Brain microvascular endothelial cell (primary cell): ENCODE data around the gene FBXL19.

ENCODE experiments used
- DNase-seq: peaks from one replicate; pipeline ENCODE4 v3.0.0-alpha.2; 2020
- H3K27ac ChIP-seq: fragments of 250-450 bp; sonication (Bioruptor Pico); 2 replicates; pipeline ENCODE4 v1.5.1; 2020; ENCODE audit warnings: mild to moderate bottlenecking, moderate library complexity
- H3K27me3 ChIP-seq: fragments of 250-450 bp; sonication (Bioruptor Pico); replicated peaks from 2 replicates; pipeline ENCODE4 v1.5.1; 2020; ENCODE audit warnings: mild to moderate bottlenecking
- H3K36me3 ChIP-seq: fragments of 250-450 bp; sonication (Bioruptor Pico); replicated peaks from 2 replicates; pipeline ENCODE4 v1.5.1; 2020; ENCODE audit warnings: mild to moderate bottlenecking
- H3K4me3 ChIP-seq: 2 replicates; pipeline ENCODE4 v1.5.1; 2011; ENCODE audit warnings: low read depth, mild to moderate bottlenecking, control low read depth, low read length, moderate library complexity
- CTCF ChIP-seq: IDR thresholded peaks from 2 replicates; pipeline ENCODE4 v1.5.1; 2011; ENCODE audit warnings: low read depth, mild to moderate bottlenecking, moderate library complexity, low read length, control low read depth, inconsistent platforms; ENCODE audit errors: missing control alignments
- in situ Hi-C: cut with HindIII; loops from 2 replicates; pipeline ENCODE4 v1.10.0; 2017; ENCODE audit warnings: low sequenced_read_pairs, low pct_ligation_motif_present

Gene FBXL19

GRCh38 chr16:30925632-30925987 is 2.2 kb downstream of the FBXL19 start:
- Histone ChIP-seq H3K4me3 (no peak overlapping the region), H3K27ac (no peak overlapping the region), H3K27me3 (no peaks in the 10 kb centered on the region), H3K36me3 (peaks cover 19% of the 10 kb centered on the region)
- no peak for TF ChIP-seq CTCF
- no peak for DNase-seq
- in situ Hi-C loops, result loop anchor here (25.0 kb wide), 1 partner anchor 537 kb away; the partner anchor contains the start of genes ARMC5 and TGFB1I1

GRCh38 chr16:30925995-30926811 is 2.8 kb downstream of the FBXL19 start:
- in situ Hi-C loops, result loop anchor here (25.0 kb wide), 1 partner anchor 536 kb away; the partner anchor contains the start of genes ARMC5 and TGFB1I1
- Histone ChIP-seq H3K27me3 (no peaks in the 10 kb centered on the region), H3K36me3 (peaks cover 25% of the 10 kb centered on the region), H3K4me3 (no peak overlapping the region), H3K27ac (no peak overlapping the region)
- TF ChIP-seq CTCF, result no peak
- no peak for DNase-seq

- Histone ChIP-seq H3K36me3 (peaks cover 31% of the 10 kb centered on the region), H3K27me3 (no peaks in the 10 kb centered on the region), H3K4me3 (no peak overlapping the region), H3K27ac (no peak overlapping the region)
- TF ChIP-seq CTCF, result no peak
- DNase-seq, result no peak
- in situ Hi-C loops, result loop anchor here (25.0 kb wide), 1 partner anchor 535 kb away; the partner anchor contains the start of genes ARMC5 and TGFB1I1
Measured at GRCh38 chr16:30926937-30927788, 3.8 kb downstream of the FBXL19 start.

- no peak overlapping the region for H3K27ac ChIP-seq
- H3K4me3 ChIP-seq, result no peak overlapping the region
- H3K27me3 ChIP-seq, result no peaks in the 10 kb centered on the region
- no peak for TF ChIP-seq CTCF
- peaks cover 36% of the 10 kb centered on the region for H3K36me3 ChIP-seq
- in situ Hi-C loops, result loop anchor here (25.0 kb wide), 1 partner anchor 534 kb away; the partner anchor contains the start of genes ARMC5 and TGFB1I1
- no peak for DNase-seq
Measured at GRCh38 chr16:30927789-30928378, 4.5 kb downstream of the FBXL19 start.

GRCh38 chr16:30928390-30928789 is 5.0 kb downstream of the FBXL19 start:
- no peak overlapping the region for H3K27ac ChIP-seq
- H3K4me3 ChIP-seq, result no peak overlapping the region
- H3K27me3 ChIP-seq, result no peaks in the 10 kb centered on the region
- peaks cover 41% of the 10 kb centered on the region for H3K36me3 ChIP-seq
- no peak for DNase-seq
- no peak for TF ChIP-seq CTCF
- in situ Hi-C loops, result loop anchor here (25.0 kb wide), 1 partner anchor 534 kb away; the partner anchor contains the start of genes ARMC5 and TGFB1I1
